ENCODE data around the gene ROBO1. TPM values are rescaled to one million over a fixed set of nuclear protein-coding genes. Genes with fewer than 3 reads are reported as not detected.
"Not testable (repeated sequence)": the region's sequence is repeated elsewhere in the genome, so short reads cannot be mapped to it uniquely, and the experiment has no call there.

Gene ROBO1
- total RNA-seq, 1 donor from 2014 or later, result 250 TPM

- H3K36me3 Mint-ChIP-seq (ENCODE audit: low read depth, unreplicated experiment), result no peaks in the 10 kb centered on the region
- no peaks in the 10 kb centered on the region for H3K27me3 Mint-ChIP-seq (ENCODE audit: unreplicated experiment)
- no peak for TF ChIP-seq CTCF (IDR thresholded peaks at IDR 0.05; ENCODE audit: unreplicated experiment)
- H3K27ac Mint-ChIP-seq (ENCODE audit: unreplicated experiment), result no peak overlapping the region
- no peak overlapping the region for H3K4me3 Mint-ChIP-seq (ENCODE audit: unreplicated experiment)
- peaks cover 10% of the 10 kb centered on the region for H3K4me1 Mint-ChIP-seq (ENCODE audit: unreplicated experiment)
- no peaks in the 10 kb centered on the region for H3K9me3 Mint-ChIP-seq (ENCODE audit: unreplicated experiment)
- no peak for DNase-seq (ENCODE audit: low spot score)
Measured at GRCh38 chr3:79310016-79310415, 457.8 kb downstream of the ROBO1 start.

- no peak for TF ChIP-seq CTCF (IDR thresholded peaks at IDR 0.05; ENCODE audit: unreplicated experiment)
- Mint-ChIP-seq H3K27ac (ENCODE audit: unreplicated experiment) (peak overlapping the region; percentile 65), H3K4me1 (ENCODE audit: unreplicated experiment) (peaks cover 10% of the 10 kb centered on the region), H3K4me3 (ENCODE audit: unreplicated experiment) (no peak overlapping the region), H3K9me3 (ENCODE audit: unreplicated experiment) (no peaks in the 10 kb centered on the region), H3K36me3 (ENCODE audit: low read depth, unreplicated experiment) (no peaks in the 10 kb centered on the region), H3K27me3 (ENCODE audit: unreplicated experiment) (no peaks in the 10 kb centered on the region)
- peak; percentile 22 for DNase-seq (ENCODE audit: low spot score)
Measured at GRCh38 chr3:79306934-79307570, 460.7 kb downstream of the ROBO1 start.

GRCh38 chr3:79299949-79300635 lies 467.7 kb downstream of the ROBO1 start:
- not testable (repeated sequence) for H3K4me3 Mint-ChIP-seq (ENCODE audit: unreplicated experiment); DNase-seq (ENCODE audit: low spot score); H3K4me1 Mint-ChIP-seq (ENCODE audit: unreplicated experiment); H3K27me3 Mint-ChIP-seq (ENCODE audit: unreplicated experiment); H3K27ac Mint-ChIP-seq (ENCODE audit: unreplicated experiment); H3K36me3 Mint-ChIP-seq (ENCODE audit: low read depth, unreplicated experiment); H3K9me3 Mint-ChIP-seq (ENCODE audit: unreplicated experiment)

GRCh38 chr3:79297245-79297960 lies 470.4 kb downstream of the ROBO1 start:
- no peaks in the 10 kb centered on the region for H3K9me3 Mint-ChIP-seq (ENCODE audit: unreplicated experiment)
- H3K4me3 Mint-ChIP-seq (ENCODE audit: unreplicated experiment), result no peak overlapping the region
- no peak overlapping the region for H3K27ac Mint-ChIP-seq (ENCODE audit: unreplicated experiment)
- H3K4me1 Mint-ChIP-seq (ENCODE audit: unreplicated experiment), result no peaks in the 10 kb centered on the region
- H3K36me3 Mint-ChIP-seq (ENCODE audit: low read depth, unreplicated experiment), result no peaks in the 10 kb centered on the region
- no peak for DNase-seq (ENCODE audit: low spot score)
- TF ChIP-seq CTCF (IDR thresholded peaks at IDR 0.05; ENCODE audit: unreplicated experiment), result no peak
- H3K27me3 Mint-ChIP-seq (ENCODE audit: unreplicated experiment), result no peaks in the 10 kb centered on the region

GRCh38 chr3:79286882-79287281 lies 480.9 kb downstream of the ROBO1 start:
- Mint-ChIP-seq H3K27me3 (ENCODE audit: unreplicated experiment) (no peaks in the 10 kb centered on the region), H3K36me3 (ENCODE audit: low read depth, unreplicated experiment) (no peaks in the 10 kb centered on the region), H3K27ac (ENCODE audit: unreplicated experiment) (no peak overlapping the region), H3K4me3 (ENCODE audit: unreplicated experiment) (no peak overlapping the region), H3K4me1 (ENCODE audit: unreplicated experiment) (no peaks in the 10 kb centered on the region), H3K9me3 (ENCODE audit: unreplicated experiment) (no peaks in the 10 kb centered on the region)
- no peak for TF ChIP-seq CTCF (IDR thresholded peaks at IDR 0.05; ENCODE audit: unreplicated experiment)
- DNase-seq (ENCODE audit: low spot score), result no peak

Measured in endothelial cell (in vitro differentiated cells).